Measurements from ENCODE around the gene KYNU. TPM values are rescaled to one million over a fixed set of nuclear protein-coding genes. Genes with fewer than 3 reads are reported as not detected.

The KYNU gene
- 16.4 TPM for polyA plus RNA-seq (2012; ENCODE audit: low read depth, missing spikeins)

DNA sequence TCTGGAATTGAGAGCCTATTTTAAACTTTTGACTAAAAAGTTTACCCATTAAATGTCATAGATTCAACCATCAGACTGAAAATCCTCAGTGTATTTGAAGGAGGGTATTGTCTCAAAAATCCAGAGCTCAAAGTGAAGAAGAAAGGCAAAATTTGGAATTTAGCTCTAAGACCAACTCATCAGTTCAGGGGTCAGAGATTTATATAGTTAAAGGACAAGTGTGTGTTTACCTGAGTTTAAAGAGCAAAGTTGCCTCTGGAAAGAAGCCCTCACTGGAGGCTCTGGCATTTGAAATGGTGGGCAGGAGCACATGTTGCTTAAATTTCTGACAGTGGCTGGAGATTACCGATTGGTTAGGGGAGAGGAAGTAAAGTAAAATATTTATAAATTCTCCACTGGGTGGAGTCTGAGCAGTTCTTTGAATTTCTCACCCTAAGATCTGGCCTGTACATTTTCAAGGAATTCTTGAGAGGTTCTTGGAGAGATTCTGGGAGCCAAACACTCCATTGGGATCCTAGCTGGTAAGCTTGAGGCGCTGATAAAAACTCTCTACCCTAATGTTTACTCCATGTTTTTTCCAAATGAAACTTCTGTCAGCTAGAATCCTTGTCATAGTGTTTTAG is at the start of gene KYNU:
Gene KYNU (plus strand): TSS at position 449 of the 623 bp plus-strand sequence. CDS start 7,704 bp downstream, outside the sequence.
- peak; percentile 34; the same call in 1 of the 2 replicates for TF ChIP-seq POLR2A (IDR thresholded peaks at IDR 0.05; ENCODE audit: low read depth, low read length)
- no peak for TF ChIP-seq POU2F2 (IDR thresholded peaks at IDR 0.05; ENCODE audit: low read depth, low read length)
- no peak for TF ChIP-seq PAX5 (IDR thresholded peaks at IDR 0.05; ENCODE audit: insufficient read depth, low read length, severe bottlenecking)
- no peak for TF ChIP-seq POLR2AphosphoS5 (IDR thresholded peaks at IDR 0.05; ENCODE audit: low read depth, low read length)
- peak; percentile 54 for TF ChIP-seq SPI1 (IDR thresholded peaks at IDR 0.05; ENCODE audit: low read depth, low read length)
- no peak for TF ChIP-seq TAF1 (IDR thresholded peaks at IDR 0.05; ENCODE audit: low read depth, low read length)
- DNase-seq (ENCODE audit: insufficient read length, low spot score) (no peak), FAIRE-seq (no peak)

DNA sequence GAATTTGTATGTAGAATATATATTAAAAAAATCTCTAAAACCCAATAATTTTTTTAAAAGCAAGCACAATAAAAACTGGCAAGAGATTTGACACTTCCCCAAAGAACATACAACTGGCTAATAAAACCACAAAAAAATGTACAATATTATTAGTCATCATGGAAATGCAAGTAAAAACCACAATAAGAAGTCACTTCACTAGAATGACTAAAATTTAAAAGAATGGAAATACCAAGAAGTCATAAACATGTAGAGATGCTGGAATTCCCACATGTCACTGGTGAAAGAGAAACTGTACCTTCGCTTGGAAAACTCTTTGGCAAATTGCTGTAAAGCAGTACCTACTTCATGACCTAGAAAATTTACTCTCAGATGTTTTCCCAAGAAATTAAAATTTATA is 43.4 kb upstream of the KYNU start:
- DNase-seq (ENCODE audit: insufficient read length, low spot score): no peak
- TF ChIP-seq POLR2AphosphoS5 (IDR thresholded peaks at IDR 0.05; ENCODE audit: low read depth, low read length) (no peak), TAF1 (IDR thresholded peaks at IDR 0.05; ENCODE audit: low read depth, low read length) (no peak), SPI1 (IDR thresholded peaks at IDR 0.05; ENCODE audit: low read depth, low read length) (no peak), POU2F2 (IDR thresholded peaks at IDR 0.05; ENCODE audit: low read depth, low read length) (no peak), PAX5 (IDR thresholded peaks at IDR 0.05; ENCODE audit: insufficient read depth, low read length, severe bottlenecking) (no peak), POLR2A (IDR thresholded peaks at IDR 0.05; ENCODE audit: low read depth, low read length) (no peak)

DNA sequence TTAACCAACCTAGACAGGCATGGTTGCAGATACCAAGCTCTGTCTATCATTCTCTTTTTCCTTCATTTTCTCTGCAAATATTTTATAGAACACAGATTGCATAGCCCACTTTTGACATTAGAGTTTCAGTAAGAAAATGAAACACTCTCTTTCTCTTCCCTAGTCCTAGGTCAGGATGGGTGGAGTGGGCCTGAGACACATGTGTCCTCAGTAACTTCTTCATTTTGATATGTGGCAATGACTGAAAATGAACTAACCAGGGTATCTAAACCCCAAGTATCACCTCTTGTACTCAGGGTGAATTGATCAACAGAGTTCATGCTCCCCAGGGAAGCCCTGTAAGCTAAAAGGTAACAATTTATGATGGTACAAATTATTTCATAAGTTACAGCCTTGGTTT is 37.0 kb upstream of the KYNU start:
- no peak for TF ChIP-seq SPI1 (IDR thresholded peaks at IDR 0.05; ENCODE audit: low read depth, low read length)
- no peak for TF ChIP-seq TAF1 (IDR thresholded peaks at IDR 0.05; ENCODE audit: low read depth, low read length)
- no peak for TF ChIP-seq POLR2A (IDR thresholded peaks at IDR 0.05; ENCODE audit: low read depth, low read length)
- TF ChIP-seq POLR2AphosphoS5 (IDR thresholded peaks at IDR 0.05; ENCODE audit: low read depth, low read length): no peak
- TF ChIP-seq POU2F2 (IDR thresholded peaks at IDR 0.05; ENCODE audit: low read depth, low read length): no peak
- no peak for TF ChIP-seq PAX5 (IDR thresholded peaks at IDR 0.05; ENCODE audit: insufficient read depth, low read length, severe bottlenecking)
- DNase-seq (ENCODE audit: insufficient read length, low spot score) (no peak), FAIRE-seq (no peak)

More for the DNA sequence above, 43.4 kb upstream of the KYNU start:
- FAIRE-seq: no peak

DNA sequence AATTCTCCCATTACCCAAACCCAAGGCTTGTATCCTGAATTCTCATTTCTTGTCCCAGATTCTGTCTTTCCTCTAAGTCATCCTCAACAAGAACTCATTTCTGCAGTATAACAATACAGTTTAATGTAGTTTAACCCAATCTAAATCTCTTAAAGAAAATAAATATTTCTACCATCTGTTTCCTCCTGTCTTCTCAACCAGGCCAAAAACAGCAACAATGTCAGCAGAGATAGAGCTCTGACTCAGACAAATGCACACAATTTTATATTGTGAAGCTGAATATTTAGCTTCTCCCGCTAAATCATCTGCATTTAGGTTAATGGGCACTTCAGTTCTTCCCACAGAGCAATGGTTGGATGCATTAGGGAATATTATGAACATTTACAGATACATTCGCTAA is 35.7 kb upstream of the KYNU start:
- no peak for DNase-seq (ENCODE audit: insufficient read length, low spot score)
- FAIRE-seq: no peak
- TF ChIP-seq POU2F2 (IDR thresholded peaks at IDR 0.05; ENCODE audit: low read depth, low read length): no peak
- no peak for TF ChIP-seq POLR2A (IDR thresholded peaks at IDR 0.05; ENCODE audit: low read depth, low read length)
- no peak for TF ChIP-seq TAF1 (IDR thresholded peaks at IDR 0.05; ENCODE audit: low read depth, low read length)
- TF ChIP-seq SPI1 (IDR thresholded peaks at IDR 0.05; ENCODE audit: low read depth, low read length): no peak
- no peak for TF ChIP-seq PAX5 (IDR thresholded peaks at IDR 0.05; ENCODE audit: insufficient read depth, low read length, severe bottlenecking)
- no peak for TF ChIP-seq POLR2AphosphoS5 (IDR thresholded peaks at IDR 0.05; ENCODE audit: low read depth, low read length)

DNA sequence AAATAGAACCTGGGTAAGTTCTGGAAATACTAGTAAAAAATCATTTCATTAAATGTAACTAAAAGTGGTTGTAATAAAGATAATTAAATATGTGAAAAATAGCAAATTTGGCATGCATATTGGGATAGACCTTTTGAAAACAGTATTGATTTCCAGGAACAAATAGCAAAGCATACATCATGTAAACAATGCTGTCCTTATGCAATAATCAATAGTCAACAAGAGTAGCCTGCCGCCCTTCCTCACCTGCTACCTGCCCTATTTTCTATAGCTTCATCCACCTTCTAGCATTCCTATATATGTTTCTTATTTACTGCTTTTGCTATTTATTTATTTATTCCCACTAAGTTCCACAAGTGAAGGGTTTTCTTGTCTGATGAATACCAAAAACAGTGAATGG is 35.1 kb upstream of the KYNU start:
- TF ChIP-seq SPI1 (IDR thresholded peaks at IDR 0.05; ENCODE audit: low read depth, low read length): no peak
- TF ChIP-seq POU2F2 (IDR thresholded peaks at IDR 0.05; ENCODE audit: low read depth, low read length): no peak
- DNase-seq (ENCODE audit: insufficient read length, low spot score) (no peak), FAIRE-seq (no peak)

DNA sequence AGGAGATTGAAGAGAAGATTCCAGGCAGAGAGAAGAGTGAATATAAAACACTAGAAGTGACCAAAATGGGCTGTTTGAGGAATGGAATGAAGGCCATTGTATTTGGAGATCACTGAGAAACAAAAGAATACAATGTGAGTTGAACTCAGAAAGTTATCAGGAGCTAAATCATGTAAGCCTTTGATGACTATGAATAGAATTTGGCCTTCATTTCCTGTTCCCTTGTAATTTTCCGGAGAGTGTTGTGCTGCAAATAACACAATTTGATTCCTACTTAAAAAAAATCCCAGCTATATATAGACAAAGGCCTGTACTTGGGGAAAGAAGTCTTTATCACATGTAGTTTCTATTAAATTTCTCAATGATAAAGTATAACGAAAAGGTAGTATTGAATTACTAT is 33.7 kb upstream of the KYNU start:
- no peak for TF ChIP-seq SPI1 (IDR thresholded peaks at IDR 0.05; ENCODE audit: low read depth, low read length)
- no peak for TF ChIP-seq TAF1 (IDR thresholded peaks at IDR 0.05; ENCODE audit: low read depth, low read length)
- TF ChIP-seq PAX5 (IDR thresholded peaks at IDR 0.05; ENCODE audit: insufficient read depth, low read length, severe bottlenecking): no peak
- no peak for TF ChIP-seq POLR2AphosphoS5 (IDR thresholded peaks at IDR 0.05; ENCODE audit: low read depth, low read length)
- no peak for TF ChIP-seq POLR2A (IDR thresholded peaks at IDR 0.05; ENCODE audit: low read depth, low read length)
- no peak for TF ChIP-seq POU2F2 (IDR thresholded peaks at IDR 0.05; ENCODE audit: low read depth, low read length)
- DNase-seq (ENCODE audit: insufficient read length, low spot score) (no peak), FAIRE-seq (no peak)

DNA sequence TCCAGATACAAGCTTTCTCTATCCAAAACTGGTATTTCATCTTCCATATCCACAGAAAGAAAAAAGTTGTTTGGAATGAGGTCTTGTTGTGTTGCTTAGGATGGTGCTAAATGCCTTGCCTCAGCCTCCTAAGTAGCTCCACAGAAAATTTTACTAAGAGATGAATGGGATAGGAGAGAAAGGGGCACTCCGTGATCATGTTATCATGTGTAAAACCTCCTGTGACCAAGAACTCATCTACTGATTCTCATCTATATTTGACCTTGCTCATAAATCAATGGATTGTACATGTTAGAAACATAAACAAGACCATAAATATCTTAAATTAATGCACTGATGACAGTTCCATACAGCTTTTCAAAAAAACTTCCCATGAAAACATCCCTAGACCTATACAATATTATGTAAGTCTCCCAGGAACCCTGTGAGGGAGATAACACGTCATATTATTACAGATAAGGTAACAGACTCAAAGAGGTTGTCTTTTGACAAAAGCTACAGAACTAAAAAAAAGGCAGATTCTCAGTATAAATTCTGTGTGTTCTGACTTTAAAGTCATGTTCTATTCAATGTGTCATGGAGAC is 29.3 kb upstream of the KYNU start:
- TF ChIP-seq TAF1 (IDR thresholded peaks at IDR 0.05; ENCODE audit: low read depth, low read length): no peak
- TF ChIP-seq POLR2A (IDR thresholded peaks at IDR 0.05; ENCODE audit: low read depth, low read length): no peak
- TF ChIP-seq PAX5 (IDR thresholded peaks at IDR 0.05; ENCODE audit: insufficient read depth, low read length, severe bottlenecking): no peak
- no peak for TF ChIP-seq POU2F2 (IDR thresholded peaks at IDR 0.05; ENCODE audit: low read depth, low read length)
- TF ChIP-seq SPI1 (IDR thresholded peaks at IDR 0.05; ENCODE audit: low read depth, low read length): no peak
- no peak for TF ChIP-seq POLR2AphosphoS5 (IDR thresholded peaks at IDR 0.05; ENCODE audit: low read depth, low read length)
- FAIRE-seq (no peak), DNase-seq (ENCODE audit: insufficient read length, low spot score) (no peak)

DNA sequence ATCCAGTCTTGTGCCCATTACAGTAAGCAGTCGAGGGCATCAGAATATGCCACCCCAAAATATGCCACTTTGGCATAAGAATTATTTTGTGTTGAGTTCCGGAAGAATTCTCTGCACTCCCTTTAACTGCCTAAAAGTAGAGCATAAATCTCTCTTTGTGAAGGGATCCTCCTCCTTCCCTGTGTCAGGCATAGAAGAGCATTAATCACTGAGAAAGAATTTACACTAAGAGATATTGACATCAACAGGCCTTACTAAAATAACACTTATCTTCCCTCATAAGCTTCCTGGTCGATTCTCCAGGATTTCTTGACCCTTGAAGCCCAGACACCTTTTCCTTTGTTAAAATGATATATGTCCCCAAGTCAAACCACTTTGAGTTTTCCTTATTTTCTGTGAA is 27.6 kb upstream of the KYNU start:
- FAIRE-seq: no peak

DNA sequence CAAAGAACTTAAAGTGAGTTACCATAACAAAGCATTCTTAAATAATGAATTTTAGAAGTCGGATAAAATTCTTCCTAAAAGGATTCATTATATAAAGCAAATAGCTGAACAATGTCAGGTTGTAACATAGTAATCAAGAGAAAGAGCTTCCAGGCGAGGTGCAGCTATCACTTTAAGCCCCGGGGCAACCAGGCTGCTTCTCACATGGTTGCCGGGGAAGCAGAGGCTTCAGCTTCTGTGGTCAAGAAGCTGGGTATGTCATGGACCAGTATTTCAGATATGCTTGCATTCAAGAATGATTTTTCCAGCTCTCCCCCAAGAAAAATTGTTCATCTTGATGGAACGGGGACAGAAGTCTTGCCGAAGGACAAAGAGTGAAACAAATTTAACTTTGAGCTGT is 23.6 kb upstream of the KYNU start:
- FAIRE-seq (no peak), DNase-seq (ENCODE audit: insufficient read length, low spot score) (no peak)
- TF ChIP-seq SPI1 (IDR thresholded peaks at IDR 0.05; ENCODE audit: low read depth, low read length) (no peak), POLR2AphosphoS5 (IDR thresholded peaks at IDR 0.05; ENCODE audit: low read depth, low read length) (no peak), POU2F2 (IDR thresholded peaks at IDR 0.05; ENCODE audit: low read depth, low read length) (no peak), POLR2A (IDR thresholded peaks at IDR 0.05; ENCODE audit: low read depth, low read length) (no peak), TAF1 (IDR thresholded peaks at IDR 0.05; ENCODE audit: low read depth, low read length) (no peak)

More for the DNA sequence above, 27.6 kb upstream of the KYNU start:
- TF ChIP-seq POLR2A (IDR thresholded peaks at IDR 0.05; ENCODE audit: low read depth, low read length) (no peak), POLR2AphosphoS5 (IDR thresholded peaks at IDR 0.05; ENCODE audit: low read depth, low read length) (no peak), POU2F2 (IDR thresholded peaks at IDR 0.05; ENCODE audit: low read depth, low read length) (no peak), SPI1 (IDR thresholded peaks at IDR 0.05; ENCODE audit: low read depth, low read length) (no peak), TAF1 (IDR thresholded peaks at IDR 0.05; ENCODE audit: low read depth, low read length) (no peak), PAX5 (IDR thresholded peaks at IDR 0.05; ENCODE audit: insufficient read depth, low read length, severe bottlenecking) (no peak)
- DNase-seq (ENCODE audit: insufficient read length, low spot score): no peak

Measured in GM12891 (cell line).